GM12878 (cell line): Measurements from ENCODE around the gene GSTT4.
"Not testable (repeated sequence)": the region's sequence is repeated elsewhere in the genome, so short reads cannot be mapped to it uniquely, and the experiment has no call there.

Experiments used
- BACH1 ChIP-seq: fragments of 450-650 bp; IDR thresholded peaks from 2 replicates; pipeline ENCODE4 v1.6.1; 2017; ENCODE audit warnings: mild to moderate bottlenecking, borderline replicate concordance
- CREB1 ChIP-seq: IDR thresholded peaks from 2 replicates; pipeline ENCODE4 v1.6.1; 2012; ENCODE audit warnings: low read depth, mild to moderate bottlenecking, inconsistent platforms
- EP300 ChIP-seq, 2 experiments: fragments of 150-350 bp in 1 of 2; IDR thresholded peaks; 2 replicates each; pipeline ENCODE4 v1.6.1; 2011 to 2012; ENCODE audit warnings: low read depth in 2 of 2, low read length in 2 of 2, borderline replicate concordance in 1 of 2, improper control_type of control experiment in 1 of 2, inconsistent platforms in 1 of 2; ENCODE audit not compliant: control insufficient read depth in 1 of 2
- FOXM1 ChIP-seq: IDR thresholded peaks from 2 replicates; pipeline ENCODE4 v1.6.1; 2012; ENCODE audit warnings: low read depth, mild to moderate bottlenecking, inconsistent platforms, low read length, moderate library complexity
- MAX ChIP-seq: IDR thresholded peaks from 2 replicates; pipeline ENCODE4 v1.6.1; 2012; ENCODE audit warnings: low read depth, low read length, improper control_type of control experiment
- RB1 ChIP-seq: fragments of 450-650 bp; formaldehyde crosslinking; IDR thresholded peaks from 2 replicates; pipeline ENCODE4 v1.6.1; 2017; ENCODE audit warnings: mild to moderate bottlenecking, borderline replicate concordance
- RBBP5 ChIP-seq: fragments of 200-600 bp; sonication (generic); conservative IDR thresholded peaks from 2 replicates; pipeline ENCODE4 v1.6.1; 2016
- TF ChIP-seq, protein P1 (sequence below), 3 experiments: IDR thresholded peaks in 2 of 3; conservative IDR thresholded peaks in 1 of 3; 2 replicates each; pipeline ENCODE4 v1.5.1; 2011; ENCODE audit warnings: low read depth in 3 of 3, low read length in 3 of 3, mild to moderate bottlenecking in 3 of 3, control low read depth in 2 of 3, moderate library complexity in 2 of 3, inconsistent platforms in 1 of 3, mixed read lengths in 1 of 3; ENCODE audit not compliant: control insufficient read depth in 2 of 3, insufficient read depth in 1 of 3; ENCODE audit errors: extremely low read depth in 1 of 3

DNA sequence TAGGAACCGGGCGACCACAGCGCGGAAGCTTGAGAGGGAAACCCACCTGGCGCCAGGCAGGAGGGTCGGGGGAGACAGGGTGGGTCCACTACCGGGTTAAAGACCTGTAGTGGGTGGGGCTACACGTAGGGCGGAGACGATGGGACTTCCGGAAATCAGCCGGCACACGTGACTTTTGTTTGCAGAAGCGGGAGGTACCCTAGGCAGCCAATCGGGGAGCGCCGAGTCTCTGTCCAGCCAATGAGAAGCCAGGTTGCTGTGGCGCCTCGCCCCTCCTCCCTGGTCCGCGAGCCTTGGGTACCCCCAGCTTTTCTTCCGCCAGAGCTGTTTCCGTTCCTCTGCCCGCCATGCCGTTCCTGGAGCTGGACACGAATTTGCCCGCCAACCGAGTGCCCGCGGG, 38.7 kb downstream of the GSTT4 start, which contains the start of gene DDTL:
- TF ChIP-seq EP300 (IDR thresholded peaks at IDR 0.05; ENCODE audit: borderline replicate concordance in 1 of 2, control insufficient read depth in 1 of 2, low read depth in 2 of 2, low read length in 2 of 2); MAX; RB1; RBBP5; BACH1; CREB1; FOXM1: not testable (repeated sequence)
- TF ChIP-seq, protein P1, sequence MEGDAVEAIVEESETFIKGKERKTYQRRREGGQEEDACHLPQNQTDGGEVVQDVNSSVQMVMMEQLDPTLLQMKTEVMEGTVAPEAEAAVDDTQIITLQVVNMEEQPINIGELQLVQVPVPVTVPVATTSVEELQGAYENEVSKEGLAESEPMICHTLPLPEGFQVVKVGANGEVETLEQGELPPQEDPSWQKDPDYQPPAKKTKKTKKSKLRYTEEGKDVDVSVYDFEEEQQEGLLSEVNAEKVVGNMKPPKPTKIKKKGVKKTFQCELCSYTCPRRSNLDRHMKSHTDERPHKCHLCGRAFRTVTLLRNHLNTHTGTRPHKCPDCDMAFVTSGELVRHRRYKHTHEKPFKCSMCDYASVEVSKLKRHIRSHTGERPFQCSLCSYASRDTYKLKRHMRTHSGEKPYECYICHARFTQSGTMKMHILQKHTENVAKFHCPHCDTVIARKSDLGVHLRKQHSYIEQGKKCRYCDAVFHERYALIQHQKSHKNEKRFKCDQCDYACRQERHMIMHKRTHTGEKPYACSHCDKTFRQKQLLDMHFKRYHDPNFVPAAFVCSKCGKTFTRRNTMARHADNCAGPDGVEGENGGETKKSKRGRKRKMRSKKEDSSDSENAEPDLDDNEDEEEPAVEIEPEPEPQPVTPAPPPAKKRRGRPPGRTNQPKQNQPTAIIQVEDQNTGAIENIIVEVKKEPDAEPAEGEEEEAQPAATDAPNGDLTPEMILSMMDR (IDR thresholded peaks at IDR 0.05 in 2 of 3, conservative IDR thresholded peaks at IDR 0.05 in 1 of 3; ENCODE audit: control insufficient read depth in 2 of 3, extremely low read depth in 1 of 3, insufficient read depth in 1 of 3, low read depth in 3 of 3, low read length in 3 of 3): not testable (repeated sequence)
